ENCODE measurements around the gene TMEM218. TPM values are rescaled to one million over a fixed set of nuclear protein-coding genes. Genes with fewer than 3 reads are reported as not detected.

Gene TMEM218
- total and polyA plus RNA-seq, 2 donors (not counting 3 experiments of a cell fraction or from before 2014, with no cell fraction given), result 23.8 to 45.1 TPM

- no peak overlapping the region for H3K9ac ChIP-seq (replicated peaks; ENCODE audit: extremely low read depth, insufficient read depth, low read length)
- intact Hi-C loops (cut with micrococcal nuclease) (no loop called here), dilution Hi-C loops (cut with MboI; ENCODE audit: extremely low pct_ligation_motif_present, low sequenced_read_pairs) (no loop called here)
- no peaks in the 10 kb centered on the region for H3K36me3 ChIP-seq (ENCODE audit: control insufficient read depth in 2 of 2, extremely low read depth in 1 of 2, insufficient read depth in 2 of 2, low read length in 2 of 2)
- H3K27ac ChIP-seq (ENCODE audit: insufficient read depth, low read depth, low read length), result no peak overlapping the region
- H3K4me2 ChIP-seq (ENCODE audit: insufficient read depth, low read length), result no peak overlapping the region
- H3K9me1 ChIP-seq (replicated peaks; ENCODE audit: control insufficient read depth, extremely low read depth, insufficient read depth, low read length), result no peaks in the 10 kb centered on the region
- FAIRE-seq (no peak), DNase-seq (ENCODE audit: low read depth, low spot score) (no peak)
- no peaks in the 10 kb centered on the region for H4K20me1 ChIP-seq (replicated peaks; ENCODE audit: control insufficient read depth, extremely low read depth, insufficient read depth, low read length)
- no TSS peak for BruUV-seq (replicated peaks)
- H3K79me2 ChIP-seq (ENCODE audit: control insufficient read depth, insufficient read depth, low read length), result no peaks in the 10 kb centered on the region
- H2AFZ ChIP-seq (ENCODE audit: low read depth, low read length), result no peak overlapping the region
- H3K4me1 ChIP-seq (ENCODE audit: control insufficient read depth, extremely low read depth, insufficient read depth, low read length), result peaks cover 17% of the 10 kb centered on the region
- H3K9me3 ChIP-seq (replicated peaks; ENCODE audit: control insufficient read depth, insufficient read depth, low read length), result no peaks in the 10 kb centered on the region
- no peak overlapping the region for H3K4me3 ChIP-seq (replicated peaks in 1 of 3; ENCODE audit: insufficient read depth in 1 of 3, low read depth in 1 of 3, low read length in 3 of 3)
- no peaks in the 10 kb centered on the region for H3K27me3 ChIP-seq (ENCODE audit: control insufficient read depth in 2 of 2, insufficient read depth in 2 of 2, low read length in 2 of 2)
- TF ChIP-seq MYC (IDR thresholded peaks at IDR 0.05; ENCODE audit: low read depth, low read length) (no peak), POLR2AphosphoS5 (IDR thresholded peaks at IDR 0.05; ENCODE audit: insufficient read depth, low read depth, low read length) (no peak)
- ChIA-PET CTCF (interaction anchor here (0.7 to 6.1 kb wide), 5 partner anchors 8 to 317 kb away, joined by 3 to 141 read pairs (median 5); no protein-coding TSS in a partner anchor), POLR2A (interaction anchor here (0.5 kb wide), 1 partner anchor 331 kb away, joined by 6 read pairs; no protein-coding TSS in a partner anchor)
These were observed 23.3 kb downstream of the TMEM218 start for GRCh38 chr11:125088123-125088522.

- TF ChIP-seq JUN (IDR thresholded peaks at IDR 0.05; ENCODE audit: borderline replicate concordance, insufficient read depth, insufficient read length, low read depth), result no peak
- TF ChIP-seq POLR2AphosphoS5 (IDR thresholded peaks at IDR 0.05; ENCODE audit: insufficient read depth, low read depth, low read length), result no peak
- no peak for TF ChIP-seq CTCF (IDR thresholded peaks at IDR 0.05; ENCODE audit: extremely low read depth in 1 of 2, insufficient read depth in 1 of 2, low read depth in 1 of 2, low read length in 2 of 2)
- TF ChIP-seq POLR2A (IDR thresholded peaks at IDR 0.05; ENCODE audit: low read depth, low read length), result no peak
- TF ChIP-seq EZH2 (IDR thresholded peaks at IDR 0.05; ENCODE audit: borderline replicate concordance, low read depth, low read length, severe bottlenecking), result no peak
- TF ChIP-seq FOS (IDR thresholded peaks at IDR 0.05; ENCODE audit: borderline replicate concordance, insufficient read depth, low read length), result no peak
- TF ChIP-seq MAX (IDR thresholded peaks at IDR 0.05; ENCODE audit: insufficient read depth, insufficient read length), result no peak
- TF ChIP-seq MYC (IDR thresholded peaks at IDR 0.05; ENCODE audit: low read depth, low read length), result no peak
- TF ChIP-seq GATA2 (IDR thresholded peaks at IDR 0.05; ENCODE audit: insufficient read depth, insufficient read length, low read depth, low read length), result no peak
These were observed 24.7 kb downstream of the TMEM218 start for GRCh38 chr11:125086633-125087296.

More at GRCh38 chr11:125086633-125087296, 24.7 kb downstream of the TMEM218 start:
- Histone ChIP-seq H3K4me2 (ENCODE audit: insufficient read depth, low read length) (no peak overlapping the region), H3K9ac (replicated peaks; ENCODE audit: extremely low read depth, insufficient read depth, low read length) (no peak overlapping the region), H3K9me1 (replicated peaks; ENCODE audit: control insufficient read depth, extremely low read depth, insufficient read depth, low read length) (no peaks in the 10 kb centered on the region), H3K4me3 (replicated peaks in 1 of 3; ENCODE audit: insufficient read depth in 1 of 3, low read depth in 1 of 3, low read length in 3 of 3) (no peak overlapping the region), H3K4me1 (ENCODE audit: control insufficient read depth, extremely low read depth, insufficient read depth, low read length) (peaks cover 21% of the 10 kb centered on the region), H3K79me2 (ENCODE audit: control insufficient read depth, insufficient read depth, low read length) (no peaks in the 10 kb centered on the region), H2AFZ (ENCODE audit: low read depth, low read length) (no peak overlapping the region), H3K27ac (ENCODE audit: insufficient read depth, low read depth, low read length) (no peak overlapping the region), H4K20me1 (replicated peaks; ENCODE audit: control insufficient read depth, extremely low read depth, insufficient read depth, low read length) (no peaks in the 10 kb centered on the region), H3K9me3 (replicated peaks; ENCODE audit: control insufficient read depth, insufficient read depth, low read length) (no peaks in the 10 kb centered on the region), H3K36me3 (ENCODE audit: control insufficient read depth in 2 of 2, extremely low read depth in 1 of 2, insufficient read depth in 2 of 2, low read length in 2 of 2) (no peaks in the 10 kb centered on the region), H3K27me3 (ENCODE audit: control insufficient read depth in 2 of 2, insufficient read depth in 2 of 2, low read length in 2 of 2) (no peaks in the 10 kb centered on the region)
- FAIRE-seq (no peak), DNase-seq (ENCODE audit: low read depth, low spot score) (no peak)
- dilution Hi-C loops (cut with MboI; ENCODE audit: extremely low pct_ligation_motif_present, low sequenced_read_pairs), result no loop called here
- POLR2A ChIA-PET, result no interaction called here
- CTCF ChIA-PET, result interaction anchor here (1.0 to 1.4 kb wide), 2 partner anchors 8 to 56 kb away, joined by 3 to 5 read pairs; no protein-coding TSS in a partner anchor
- intact Hi-C loops (cut with micrococcal nuclease), result no loop called here
- no TSS peak for BruUV-seq (replicated peaks)
